Fibroblast of lung (primary cell): ENCODE measurements around the gene AGXT.

Experiments used
- EZH2 ChIP-seq: IDR thresholded peaks from 2 replicates; pipeline ENCODE4 v1.5.1; 2012; ENCODE audit warnings: low read length, control low read depth, mild to moderate bottlenecking; ENCODE audit errors: missing control alignments
- TF ChIP-seq, protein P1 (sequence below), 2 donors: IDR thresholded peaks in 1 of 2; conservative IDR thresholded peaks in 1 of 2; 1 replicate in 1 of 2; 2 replicates in 1 of 2; pipeline ENCODE4 v1.5.1; 2011 to 2012; ENCODE audit warnings: low read length in 2 of 2, control low read depth in 1 of 2, inconsistent platforms in 1 of 2, low read depth in 1 of 2, mild to moderate bottlenecking in 1 of 2

DNA sequence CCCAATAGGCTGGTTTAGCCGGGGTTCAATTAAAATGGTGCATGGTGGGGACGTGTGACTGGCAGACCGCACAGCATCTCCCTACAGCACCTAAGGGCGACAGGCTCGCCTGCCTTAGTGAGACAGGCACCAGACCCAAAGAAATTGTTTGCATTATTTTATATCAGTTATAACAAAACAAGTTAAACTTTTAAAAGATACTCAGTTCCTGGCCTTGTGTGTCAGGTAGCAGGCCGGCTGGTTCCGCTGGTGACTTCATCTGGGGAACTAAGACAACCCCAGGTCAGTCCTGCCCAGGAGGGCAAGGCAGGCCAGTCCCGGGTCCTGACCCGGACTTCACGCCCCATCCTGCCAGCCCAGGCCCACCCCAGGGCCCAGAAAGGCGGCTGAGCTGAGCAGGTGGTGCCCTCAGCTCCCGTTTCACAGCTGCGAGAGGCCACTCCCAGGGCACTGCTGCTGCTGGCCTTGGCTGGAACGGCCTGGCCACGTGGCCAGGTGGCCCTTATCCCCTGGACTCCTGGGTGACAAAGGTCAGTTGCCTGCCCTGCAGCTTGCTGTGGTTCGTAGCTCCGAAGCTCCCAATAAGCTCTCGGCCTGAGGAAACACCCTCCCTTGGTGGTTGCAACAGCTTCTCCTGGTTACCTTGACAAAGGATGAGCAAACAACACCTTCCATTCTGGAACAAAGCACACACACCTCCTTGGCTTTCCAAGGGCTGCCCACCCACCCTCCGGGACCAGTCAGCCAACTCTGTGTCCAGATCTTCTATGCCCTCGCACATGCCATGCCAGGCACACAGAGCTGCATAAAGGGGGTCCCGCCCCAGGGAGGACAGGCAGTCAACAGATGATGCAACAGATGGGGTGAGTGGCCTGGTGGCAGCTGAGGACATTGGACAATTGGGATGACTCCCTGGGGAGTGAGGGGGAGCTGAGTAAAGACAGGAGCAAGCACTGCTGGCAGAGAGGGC lies 11.3 kb upstream of the AGXT start:
- TF ChIP-seq, protein P1, sequence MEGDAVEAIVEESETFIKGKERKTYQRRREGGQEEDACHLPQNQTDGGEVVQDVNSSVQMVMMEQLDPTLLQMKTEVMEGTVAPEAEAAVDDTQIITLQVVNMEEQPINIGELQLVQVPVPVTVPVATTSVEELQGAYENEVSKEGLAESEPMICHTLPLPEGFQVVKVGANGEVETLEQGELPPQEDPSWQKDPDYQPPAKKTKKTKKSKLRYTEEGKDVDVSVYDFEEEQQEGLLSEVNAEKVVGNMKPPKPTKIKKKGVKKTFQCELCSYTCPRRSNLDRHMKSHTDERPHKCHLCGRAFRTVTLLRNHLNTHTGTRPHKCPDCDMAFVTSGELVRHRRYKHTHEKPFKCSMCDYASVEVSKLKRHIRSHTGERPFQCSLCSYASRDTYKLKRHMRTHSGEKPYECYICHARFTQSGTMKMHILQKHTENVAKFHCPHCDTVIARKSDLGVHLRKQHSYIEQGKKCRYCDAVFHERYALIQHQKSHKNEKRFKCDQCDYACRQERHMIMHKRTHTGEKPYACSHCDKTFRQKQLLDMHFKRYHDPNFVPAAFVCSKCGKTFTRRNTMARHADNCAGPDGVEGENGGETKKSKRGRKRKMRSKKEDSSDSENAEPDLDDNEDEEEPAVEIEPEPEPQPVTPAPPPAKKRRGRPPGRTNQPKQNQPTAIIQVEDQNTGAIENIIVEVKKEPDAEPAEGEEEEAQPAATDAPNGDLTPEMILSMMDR (conservative IDR thresholded peaks at IDR 0.05 in 1 of 2, IDR thresholded peaks at IDR 0.05 in 1 of 2; ENCODE audit: low read depth in 1 of 2, low read length in 2 of 2) = no peak
- TF ChIP-seq EZH2 = no peak
